Right lobe of liver (tissue), 6 donors: ENCODE measurements around the gene CPTP. TPM values are rescaled to one million over a fixed set of nuclear protein-coding genes. Genes with fewer than 3 reads are reported as not detected.

ENCODE experiments used
- ATAC-seq, 4 donors: fragments of 200-7000 bp; cut with Tn5 transposase; one replicate each; pipeline ENCODE4 v1.9.1; 2020; ENCODE audit warnings: mild to moderate bottlenecking in 4 of 4, moderate library complexity in 4 of 4
- DNase-seq, 3 donors: peaks; one replicate each; pipeline ENCODE4 v3.0.0-alpha.2; 2020
- H3K27ac ChIP-seq, 3 donors: fragments of 200-600 bp; one replicate each; pipeline ENCODE4 v1.8.0; 2022
- H3K27me3 ChIP-seq, 2 donors: fragments of 200-600 bp; one replicate each; pipeline ENCODE4 v1.8.0; 2022
- H3K36me3 ChIP-seq, 4 donors: fragments of 200-600 bp; sonication (generic) in 1 of 4; one replicate each; pipeline versions ENCODE4 v1.5.1 to v1.8.0; 2017 to 2022; ENCODE audit warnings: control low read depth in 1 of 4
- H3K4me1 ChIP-seq, 4 donors: fragments of 200-600 bp; sonication (generic) in 1 of 4; one replicate each; pipeline versions ENCODE4 v1.5.1 to v1.8.0; 2017 to 2022; ENCODE audit warnings: control low read depth in 1 of 4
- H3K4me3 ChIP-seq, 3 donors: fragments of 200-600 bp; one replicate each; pipeline ENCODE4 v1.8.0; 2022
- H3K9me3 ChIP-seq, 4 donors: fragments of 200-600 bp; sonication (generic) in 1 of 4; one replicate each; pipeline versions ENCODE4 v1.5.1 to v1.8.0; 2017 to 2022; ENCODE audit warnings: control low read depth in 1 of 4
- CTCF ChIP-seq, 4 donors: fragments of 200-600 bp in 3 of 4; fragments of 450-650 bp in 1 of 4; IDR thresholded peaks; one replicate each; pipeline versions ENCODE4 v1.5.1 to v1.8.0; 2016 to 2022; ENCODE audit warnings: antibody characterized with exemption in 4 of 4, mild to moderate bottlenecking in 2 of 4
- POLR2A ChIP-seq: fragments of 450-650 bp; IDR thresholded peaks from one replicate; pipeline ENCODE4 v1.6.1; 2017; ENCODE audit warnings: antibody characterized with exemption, mild to moderate bottlenecking
- WGBS: methylation state at CpG from one replicate; pipeline ENCODE4 v1.1.6; 2018; ENCODE audit warnings: low coverage, low lambda C conversion rate; ENCODE audit not compliant: insufficient coverage; ENCODE audit errors: missing lambda C conversion rate; 5-methylcytosine and 5-hydroxymethylcytosine counted together
- intact Hi-C, 2 donors: fragments of 100-400 bp; cut with DNase I; formaldehyde crosslinking; loops; one replicate each; pipeline versions ENCODE4 v1.11.2 to v1.14.1; 2022
- total RNA-seq, 6 experiments: library from RNA; depleted of rRNA in 2 of 6; stranded (reverse); fragments of >200 nt in 2 of 6; fragmentation: NEBNext Ultra II Directional in 3 of 6; extraction: Animal tissue kit (Norgen Biotek cat#: 25700) in 3 of 6; gene quantifications; one replicate each; pipeline versions ENCODE4 v1.1.0 to v1.2.4, GENCODE V29; 2016 to 2023
- donor health status: DM: no; HTN: yes; CAD: no.
- donor health status: DM: no; HTN: no; CAD: no.
- donor health status: DM: no; HTN: no; CAD: no.
- donor health status: DM: no; HTN: yes; CAD: no.
- donor health status: DM: no; HTN: yes; CAD: no.

Gene CPTP
- total RNA-seq, 6 experiments from 2014 or later: 26.9 to 57.7 (median 33.1) TPM

DNA sequence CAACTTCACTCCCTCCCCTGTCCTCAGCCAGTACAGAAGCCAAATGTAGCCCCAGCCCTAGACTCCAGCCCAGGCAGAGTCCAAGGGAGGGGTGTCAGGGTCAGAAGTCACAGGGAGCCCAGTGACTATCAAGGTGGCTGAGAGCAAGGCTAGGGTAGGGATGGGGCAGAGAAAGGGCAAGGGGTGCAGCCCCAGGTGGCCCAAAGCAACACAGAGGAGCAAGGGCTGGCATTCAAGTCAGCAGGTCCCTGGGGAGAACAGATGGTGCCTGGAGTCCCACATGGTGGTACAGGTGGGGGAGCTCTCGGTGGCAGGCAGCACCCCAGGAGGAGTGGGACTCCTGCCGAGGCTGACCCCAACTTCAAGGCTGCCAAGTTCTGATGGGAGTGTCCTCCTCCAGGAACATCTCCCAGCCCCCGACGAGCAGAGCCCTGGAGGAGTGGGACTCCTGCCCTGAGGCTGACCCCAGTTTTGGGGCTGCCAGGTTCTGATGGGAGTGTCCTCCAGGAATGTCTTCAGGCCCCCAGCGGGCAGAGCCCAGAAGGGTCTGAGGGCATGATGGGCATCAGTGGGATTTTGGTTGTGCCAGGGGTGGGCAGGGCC is 28.3 kb downstream of the CPTP start:
- Histone ChIP-seq H3K27ac (no peak overlapping the region), H3K9me3 (no peaks in the 10 kb centered on the region), H3K4me3 (no peak overlapping the region), H3K4me1 (peaks cover 0 to 2% (median 0%) of the 10 kb centered on the region in 4 donors), H3K36me3 (no peaks in the 10 kb centered on the region), H3K27me3 (peaks cover 0 to 5% of the 10 kb centered on the region in 2 donors)
- DNase-seq (no peak), ATAC-seq (no peak)
- intact Hi-C loops: no loop called here
- 0% methylated on average over 1 of the region's 5 CpGs for WGBS
- no peak for TF ChIP-seq POLR2A
- TF ChIP-seq CTCF (IDR thresholded peaks at IDR 0.05): no peak

DNA sequence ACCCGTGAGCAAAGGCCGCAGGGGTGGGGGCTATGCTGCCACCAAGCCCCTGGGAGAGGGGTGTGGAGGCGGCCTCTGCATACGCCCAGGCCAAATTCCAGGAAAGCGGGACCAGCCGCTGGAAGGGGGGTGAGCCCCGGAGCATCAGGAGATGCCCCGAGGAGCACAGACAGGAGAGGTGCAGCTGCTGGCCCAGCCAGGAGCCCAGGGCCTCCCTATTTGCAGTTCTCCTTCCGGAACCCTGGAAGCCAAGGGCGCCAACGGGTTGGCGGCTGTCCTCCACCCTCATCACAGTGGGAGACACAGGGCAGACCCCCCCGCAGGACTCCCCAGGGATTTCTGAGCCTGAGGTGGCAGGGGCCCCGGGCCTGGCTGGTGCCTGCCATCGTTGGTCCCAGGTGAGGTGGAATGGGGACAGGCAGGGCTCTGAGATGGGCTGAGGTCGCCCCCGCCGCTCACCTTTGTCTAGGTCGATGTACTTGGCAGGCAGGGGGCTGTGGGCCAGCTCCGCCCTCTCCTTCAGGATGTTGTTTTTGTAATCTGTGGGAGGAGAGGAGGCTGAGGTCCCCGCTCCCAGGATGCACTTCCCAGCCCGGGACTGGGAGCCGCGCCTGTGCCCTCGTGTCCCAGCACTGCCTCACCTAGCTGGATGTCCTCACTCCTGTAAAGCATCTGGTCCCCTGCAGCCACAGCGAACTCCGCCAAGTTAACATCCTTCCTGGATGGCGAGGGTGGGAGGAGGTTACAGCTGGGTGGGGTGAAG is 29.0 kb downstream of the CPTP start:
- Histone ChIP-seq H3K27me3 (peaks cover 0 to 5% of the 10 kb centered on the region in 2 donors), H3K36me3 (no peaks in the 10 kb centered on the region), H3K4me3 (no peak overlapping the region), H3K27ac (no peak overlapping the region), H3K9me3 (no peaks in the 10 kb centered on the region), H3K4me1 (no peaks in the 10 kb centered on the region)
- no peak for TF ChIP-seq CTCF (IDR thresholded peaks at IDR 0.05)
- no peak for TF ChIP-seq POLR2A
- 18% methylated on average over 9 of the region's 28 CpGs for WGBS
- DNase-seq (no peak), ATAC-seq (no peak)
- intact Hi-C loops: no loop called here

DNA sequence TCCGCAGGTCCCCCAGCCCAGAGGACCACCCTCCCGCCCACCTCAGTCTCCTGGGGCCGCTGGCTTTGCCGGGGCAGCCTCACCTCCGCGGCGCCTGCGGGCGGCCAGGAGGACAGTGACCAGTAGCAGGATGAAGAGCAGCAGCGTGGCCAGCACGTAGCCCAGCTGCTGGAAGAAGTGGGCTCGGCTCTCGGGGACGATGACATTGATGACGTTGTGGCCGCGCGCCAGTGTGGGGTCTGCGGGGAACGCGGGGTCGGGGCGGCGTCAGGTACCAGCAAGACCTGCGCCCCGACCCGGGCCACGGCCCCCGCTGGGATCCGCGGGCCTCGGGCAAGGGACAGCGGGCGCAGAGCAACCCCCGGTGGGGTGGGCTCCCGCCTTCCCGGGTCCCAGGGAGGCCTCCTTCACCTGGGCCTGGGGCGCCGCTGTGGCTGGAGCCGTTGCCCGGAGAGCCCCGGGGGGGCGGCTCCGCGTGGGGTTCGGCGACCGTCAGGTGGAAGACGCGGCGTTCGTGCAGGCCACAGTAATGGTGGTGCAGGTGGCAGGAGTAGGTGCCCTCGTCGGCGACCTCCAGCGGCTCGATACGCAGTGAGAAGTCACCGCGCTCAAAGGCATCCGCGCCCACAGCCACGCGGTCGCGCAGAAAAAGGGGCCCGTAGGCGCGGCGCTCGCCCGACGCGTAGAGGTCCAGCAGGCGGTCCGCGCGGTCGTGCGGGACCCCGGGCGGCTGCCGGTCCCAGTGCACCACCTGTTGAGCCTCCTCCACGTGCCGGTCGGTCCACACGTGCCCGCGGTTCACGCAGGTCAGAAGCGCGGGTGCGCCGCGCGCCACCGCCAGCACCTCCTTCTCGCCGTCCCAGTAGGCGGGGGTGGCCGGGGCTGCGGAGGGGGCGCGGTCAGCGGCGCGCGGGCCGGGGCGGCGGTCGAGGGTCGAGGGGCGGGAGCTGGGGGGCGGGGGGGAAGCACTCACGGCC is 30.0 kb downstream of the CPTP start:
- WGBS: 43% methylated on average over 6 of the region's 116 CpGs
- no peaks in the 10 kb centered on the region for H3K36me3 ChIP-seq
- no peaks in the 10 kb centered on the region for H3K4me1 ChIP-seq
- H3K9me3 ChIP-seq: no peaks in the 10 kb centered on the region
- intact Hi-C loops: no loop called here
- no peak overlapping the region for H3K27ac ChIP-seq
- no peak overlapping the region for H3K4me3 ChIP-seq
- ATAC-seq: no peak
- peak in 1 of 3 donors; percentile 14 for DNase-seq
- TF ChIP-seq POLR2A: no peak
- TF ChIP-seq CTCF (IDR thresholded peaks at IDR 0.05): no peak
- H3K27me3 ChIP-seq: peaks cover 0 to 5% of the 10 kb centered on the region in 2 donors

DNA sequence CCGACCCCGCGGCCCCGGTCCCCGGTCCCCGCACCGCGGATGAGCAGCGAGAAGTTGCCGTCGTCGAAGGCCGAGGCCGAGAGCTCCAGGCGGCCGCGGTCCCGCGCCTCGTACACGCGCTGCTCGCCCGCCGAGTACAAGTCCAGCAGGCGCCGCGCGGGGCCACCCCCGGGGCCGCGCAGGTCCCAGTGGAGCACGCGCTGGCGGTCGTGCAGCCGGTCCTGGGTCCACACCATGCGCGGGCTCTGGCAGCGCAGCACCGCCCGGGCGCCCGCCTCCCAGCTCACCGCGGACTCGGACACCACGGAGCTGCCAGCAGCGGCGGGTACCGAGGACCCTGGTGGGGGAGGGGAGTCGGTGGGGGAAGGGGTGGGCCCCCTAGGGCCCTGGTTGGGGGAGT is 30.8 kb downstream of the CPTP start:
- Histone ChIP-seq H3K27me3 (peaks cover 0 to 5% of the 10 kb centered on the region in 2 donors), H3K36me3 (no peaks in the 10 kb centered on the region), H3K9me3 (no peaks in the 10 kb centered on the region), H3K4me3 (no peak overlapping the region), H3K27ac (no peak overlapping the region), H3K4me1 (no peaks in the 10 kb centered on the region)
- WGBS: 0% methylated on average over 16 of the region's 52 CpGs
- intact Hi-C loops: no loop called here
- TF ChIP-seq CTCF (IDR thresholded peaks at IDR 0.05): no peak
- TF ChIP-seq POLR2A: no peak
- peak in 1 of 3 donors; percentile 26 for DNase-seq
- ATAC-seq: peak; percentile 8 to 35 (median 12)
